A673 (cell line): ENCODE measurements around the gene ABCB8.

Source experiments
- CTCF ChIP-seq: fragments of 300-800, 200-600 bp; sonication (generic); conservative IDR thresholded peaks from 2 replicates; pipeline ENCODE4 v1.5.1; 2017; ENCODE audit warnings: low read depth, mild to moderate bottlenecking, antibody characterized with exemption, low read length, moderate library complexity, mixed read lengths
- EZH2 ChIP-seq: fragments of 200-600 bp; sonication (generic); IDR thresholded peaks from 2 replicates; pipeline ENCODE4 v1.6.1; 2017; ENCODE audit warnings: borderline replicate concordance, low read depth, mild to moderate bottlenecking, mixed read lengths, antibody characterized with exemption, low read length; ENCODE audit not compliant: poor library complexity, severe bottlenecking

GRCh38 chr7:151034312-151035025, 6.2 kb downstream of the ABCB8 start:
- TF ChIP-seq CTCF (no peak), EZH2 (no peak)
